ENCODE data around the gene PRPF8.
A peak's percentile ranks its signal among the peaks of the same experiment; 100 is the strongest.

The PRPF8 gene

GRCh38 chr17:1643999-1644492, 40.6 kb downstream of the PRPF8 start:
- DNase-seq = no peak

- DNase-seq = no peak
Observed at GRCh38 chr17:1643293-1643998, 41.2 kb downstream of the PRPF8 start.

GRCh38 chr17:1641065-1641403, 43.6 kb downstream of the PRPF8 start:
- DNase-seq = no peak

GRCh38 chr17:1640329-1641064, 44.2 kb downstream of the PRPF8 start:
- DNase-seq = no peak

- no peak for DNase-seq
Observed at GRCh38 chr17:1639549-1640180, 45.0 kb downstream of the PRPF8 start.

GRCh38 chr17:1638624-1639300, 45.9 kb downstream of the PRPF8 start:
- DNase-seq = no peak

- no peak for DNase-seq
Observed at GRCh38 chr17:1638171-1638590, 46.5 kb downstream of the PRPF8 start.

- DNase-seq = no peak
Observed at GRCh38 chr17:1636732-1637285, 47.9 kb downstream of the PRPF8 start.

GRCh38 chr17:1635675-1636465, 48.8 kb downstream of the PRPF8 start:
- no peak for DNase-seq

GRCh38 chr17:1634841-1635650, 49.6 kb downstream of the PRPF8 start:
- DNase-seq = no peak

GRCh38 chr17:1630662-1631061, 54.0 kb downstream of the PRPF8 start:
- no peak for DNase-seq

- DNase-seq = no peak
Observed at GRCh38 chr17:1629504-1630310, 55.0 kb downstream of the PRPF8 start.

GRCh38 chr17:1628856-1629503, 55.7 kb downstream of the PRPF8 start:
- peak; percentile 91 for DNase-seq

GRCh38 chr17:1627982-1628855, 56.4 kb downstream of the PRPF8 start, which contains the start of gene SLC43A2:
TSS of gene SLC43A2 (minus strand) at chr17:1628834. CDS start at chr17:1627874, 960 bp downstream.
- DNase-seq = peak; percentile 74

- DNase-seq = no peak
Observed at GRCh38 chr17:1627182-1627981, 57.3 kb downstream of the PRPF8 start.

- no peak for DNase-seq
Observed at GRCh38 chr17:1626333-1626732, 58.3 kb downstream of the PRPF8 start.

GRCh38 chr17:1625581-1625980, 59.1 kb downstream of the PRPF8 start:
- no peak for DNase-seq

GRCh38 chr17:1625053-1625452, 59.6 kb downstream of the PRPF8 start:
- DNase-seq = no peak
